ENCODE measurements around the gene RPS6KA2.

- no peak for TF ChIP-seq EZH2phosphoT487 (IDR thresholded peaks at IDR 0.05; ENCODE audit: insufficient read depth, low read depth)
- no peak for TF ChIP-seq EZH2 (IDR thresholded peaks at IDR 0.05; ENCODE audit: insufficient read depth, poor library complexity, severe bottlenecking)
These were observed 161.4 kb downstream of the RPS6KA2 start for GRCh38 chr6:166465671-166466087.

Measured in GM23248 (cell line).